Measurements from ENCODE around the gene NANP.
"Not testable (repeated sequence)": the region's sequence is repeated elsewhere in the genome, so short reads cannot be mapped to it uniquely, and the experiment has no call there.

The NANP gene

DNA sequence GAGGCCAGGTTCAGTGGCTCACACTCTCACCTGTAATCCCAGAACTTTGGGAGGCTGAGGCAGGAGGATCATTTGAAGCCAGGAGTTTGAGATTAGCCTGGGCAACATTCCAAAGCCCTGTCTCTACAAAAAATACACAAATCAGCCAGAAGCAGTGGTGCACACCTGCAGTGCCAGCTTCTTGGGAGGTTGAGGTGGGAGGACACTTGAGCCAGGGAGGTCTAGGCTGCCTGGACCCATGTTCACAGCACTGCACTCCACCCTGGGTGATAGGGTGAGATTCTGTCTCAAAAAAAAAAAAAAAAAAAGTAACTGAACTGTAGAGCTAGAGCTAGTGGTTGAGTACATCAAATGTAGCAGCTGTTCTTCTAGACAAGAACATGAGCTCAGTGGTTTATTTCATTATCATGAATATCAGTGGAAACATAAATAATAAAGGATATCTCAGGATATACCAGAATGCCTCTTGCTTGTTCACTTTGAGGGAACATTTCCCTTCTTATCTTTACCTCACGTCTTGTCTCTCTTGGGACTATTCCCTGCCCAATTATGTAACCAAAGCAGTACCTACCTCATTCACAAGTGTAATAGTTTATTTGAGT is 17.6 kb downstream of the NANP start:
- no peak for DNase-seq (ENCODE audit: low read depth)

GRCh38 chr20:25605148-25605547 is 18.7 kb downstream of the NANP start:
- no peak for DNase-seq (ENCODE audit: low read depth)

GRCh38 chr20:25604611-25605010 is 19.2 kb downstream of the NANP start:
- DNase-seq (ENCODE audit: low read depth), result no peak

- not testable (repeated sequence) for DNase-seq (ENCODE audit: low read depth)
These were observed 20.9 kb downstream of the NANP start for GRCh38 chr20:25602914-25603309.

GRCh38 chr20:25602191-25602913 is 21.5 kb downstream of the NANP start:
- not testable (repeated sequence) for DNase-seq (ENCODE audit: low read depth)

DNA sequence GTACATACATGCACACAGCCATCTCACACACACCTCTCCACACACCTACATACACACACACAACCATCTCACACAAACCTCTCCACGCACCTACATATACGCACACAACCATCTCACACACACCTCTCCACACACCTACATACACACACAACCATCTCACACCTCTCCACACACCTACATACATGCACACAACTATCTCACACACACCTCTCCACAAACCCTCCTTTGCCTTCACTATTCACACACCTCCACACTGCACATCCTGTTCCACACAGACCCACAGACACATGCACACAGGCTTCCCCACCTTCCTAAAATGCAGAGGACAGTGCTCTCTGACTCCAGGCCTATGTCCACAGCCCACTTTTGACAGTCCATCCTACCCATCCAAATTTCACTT is 22.2 kb downstream of the NANP start:
- no peak for DNase-seq (ENCODE audit: low read depth)

GRCh38 chr20:25600632-25601031 is 23.2 kb downstream of the NANP start:
- DNase-seq (ENCODE audit: low read depth), result no peak

- no peak for DNase-seq (ENCODE audit: low read depth)
These were observed 31.5 kb downstream of the NANP start for GRCh38 chr20:25592135-25592852.

DNA sequence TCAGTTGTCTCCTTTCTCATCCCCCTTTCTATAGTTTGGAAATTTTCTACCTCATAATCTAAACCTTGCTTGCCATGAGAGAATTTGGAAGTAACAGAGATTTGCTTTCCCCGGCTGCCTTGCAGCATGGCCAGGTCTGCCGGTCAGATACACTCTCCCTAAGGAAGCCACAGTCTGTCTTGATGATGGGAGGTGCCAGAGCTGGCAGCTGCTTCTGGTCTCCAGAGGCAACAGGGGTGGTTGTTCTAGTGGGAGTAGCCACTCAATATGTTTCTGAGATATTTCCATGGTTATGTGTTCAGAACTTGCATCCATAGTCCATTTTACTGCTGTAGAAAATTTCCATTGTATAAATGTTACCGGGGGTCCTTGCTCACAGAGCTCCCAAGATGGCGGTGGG is 33.0 kb downstream of the NANP start:
- not testable (repeated sequence) for DNase-seq (ENCODE audit: low read depth)

- no peak for DNase-seq (ENCODE audit: low read depth)
These were observed 35.3 kb downstream of the NANP start for GRCh38 chr20:25588491-25588890.

- no peak for DNase-seq (ENCODE audit: low read depth)
These were observed 36.3 kb downstream of the NANP start for GRCh38 chr20:25587536-25587935.

GRCh38 chr20:25586877-25587276 is 36.9 kb downstream of the NANP start:
- DNase-seq (ENCODE audit: low read depth), result no peak

GRCh38 chr20:25584905-25585704 is 38.7 kb downstream of the NANP start, which contains the start of gene NINL:
Gene NINL, minus strand, starts transcription at chr20:25585531. Its CDS starts 58,944 bp downstream, at chr20:25526587.
- DNase-seq (ENCODE audit: low read depth), result no peak

GRCh38 chr20:25583607-25584006 is 40.2 kb downstream of the NANP start:
- DNase-seq (ENCODE audit: low read depth), result not testable (repeated sequence)

DNA sequence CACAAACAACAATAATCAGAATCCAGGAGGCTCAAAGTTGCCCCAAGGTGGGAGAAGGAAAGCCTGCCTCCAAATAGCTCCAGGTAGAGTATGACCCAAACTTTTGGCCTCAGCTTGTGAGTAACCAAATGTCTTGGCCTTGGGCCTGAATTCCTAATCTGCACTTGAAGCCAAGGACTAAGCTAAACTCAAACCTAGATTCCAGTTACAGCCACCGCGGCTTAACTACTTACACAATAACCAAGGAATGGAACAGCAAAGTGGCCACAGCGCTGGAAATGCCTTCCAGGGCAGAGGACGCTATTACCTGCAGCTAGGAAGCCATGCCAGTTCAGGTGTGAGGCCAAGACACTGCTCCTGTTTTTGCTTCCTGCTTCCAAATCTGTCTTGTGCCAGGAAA is 43.1 kb downstream of the NANP start:
- DNase-seq (ENCODE audit: low read depth), result no peak

DNA sequence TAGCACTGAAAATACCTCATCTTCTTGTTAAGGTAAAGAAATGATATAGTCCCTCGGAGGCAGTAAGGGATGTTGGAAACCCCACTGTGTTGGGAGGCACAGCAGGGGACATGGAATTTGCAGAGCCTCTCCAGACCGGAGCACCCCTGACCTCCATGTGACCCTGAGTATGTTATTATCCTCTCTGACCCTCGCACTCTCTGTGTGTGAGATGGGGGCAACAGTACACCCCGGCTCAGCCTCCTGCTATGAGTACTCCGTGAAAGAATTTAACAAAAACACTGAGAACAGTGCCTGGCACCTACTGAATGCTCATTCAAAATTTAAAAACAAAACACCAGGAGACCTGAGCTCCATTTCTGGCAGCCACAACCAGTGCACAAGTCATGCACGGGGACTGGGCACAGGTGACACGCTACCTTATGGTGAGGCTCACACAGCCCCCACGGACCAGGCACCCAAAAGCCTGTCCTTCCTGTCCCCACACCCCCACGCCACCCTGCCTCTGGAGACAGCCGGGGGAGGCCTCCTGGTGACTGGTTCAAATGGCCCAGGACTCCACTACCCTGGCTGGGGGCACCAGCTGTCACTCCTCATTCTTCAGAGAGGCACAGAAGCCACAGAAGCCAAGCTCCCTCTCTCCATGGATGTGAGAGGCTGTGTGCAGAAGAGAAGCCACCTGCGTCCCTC is 44.6 kb downstream of the NANP start:
- DNase-seq (ENCODE audit: low read depth), result no peak

DNA sequence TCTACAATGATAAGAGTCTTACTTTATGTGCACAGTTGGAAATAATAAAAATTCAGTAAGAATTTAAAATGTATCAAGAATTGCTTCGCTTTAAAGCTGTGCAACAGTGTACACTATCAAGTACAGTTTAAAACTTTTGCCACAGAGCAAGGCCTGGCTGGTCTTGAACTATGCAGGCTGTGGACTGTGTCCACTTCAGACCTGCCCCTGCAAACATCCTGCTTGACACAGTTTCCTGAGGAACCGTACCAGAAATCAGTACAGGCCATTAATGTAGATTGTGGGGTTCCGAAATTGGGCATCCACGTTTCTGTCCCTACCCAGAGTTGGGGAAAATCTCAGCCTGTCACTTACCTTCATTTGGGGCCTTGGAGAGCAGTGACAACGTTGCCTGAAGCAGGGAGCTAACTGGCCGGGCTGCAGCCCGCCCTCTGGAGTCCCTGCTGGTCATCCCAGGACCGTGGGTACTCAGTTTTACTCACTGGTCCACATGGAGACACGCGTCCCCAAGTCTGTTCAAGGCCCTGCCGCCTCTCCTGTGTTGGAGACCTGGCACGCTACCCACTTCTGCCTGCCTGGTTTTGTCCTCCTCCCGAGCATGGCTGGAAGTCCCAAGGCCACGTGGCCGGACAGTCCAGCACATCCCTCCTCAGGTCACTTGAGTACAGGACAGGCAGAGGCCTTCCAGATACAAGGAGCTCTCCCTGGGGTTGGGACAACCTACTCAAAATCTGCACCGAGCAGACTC is 46.9 kb downstream of the NANP start:
- no peak for DNase-seq (ENCODE audit: low read depth)

DNA sequence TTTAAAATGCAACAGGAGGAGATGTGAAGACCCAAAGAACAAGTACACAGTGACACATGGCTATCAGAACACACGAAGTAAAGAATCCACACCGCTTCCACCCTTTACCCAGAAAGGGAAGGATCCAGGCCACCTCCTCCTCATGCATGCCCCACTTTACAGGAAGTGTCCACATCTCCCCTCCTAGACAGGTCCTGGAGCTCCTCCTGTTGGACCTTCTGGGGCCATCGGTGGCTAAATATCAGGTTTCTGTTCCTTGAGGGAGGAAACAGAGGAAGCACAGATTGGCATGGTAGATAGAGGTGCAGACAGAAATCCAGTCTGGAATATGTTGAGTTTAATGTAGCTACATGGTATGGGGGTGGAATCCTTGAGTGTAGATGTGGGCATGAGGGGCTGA is 49.4 kb downstream of the NANP start:
- no peak for DNase-seq (ENCODE audit: low read depth)

GRCh38 chr20:25573288-25574251 is 50.2 kb downstream of the NANP start:
- DNase-seq (ENCODE audit: low read depth), result no peak

DNA sequence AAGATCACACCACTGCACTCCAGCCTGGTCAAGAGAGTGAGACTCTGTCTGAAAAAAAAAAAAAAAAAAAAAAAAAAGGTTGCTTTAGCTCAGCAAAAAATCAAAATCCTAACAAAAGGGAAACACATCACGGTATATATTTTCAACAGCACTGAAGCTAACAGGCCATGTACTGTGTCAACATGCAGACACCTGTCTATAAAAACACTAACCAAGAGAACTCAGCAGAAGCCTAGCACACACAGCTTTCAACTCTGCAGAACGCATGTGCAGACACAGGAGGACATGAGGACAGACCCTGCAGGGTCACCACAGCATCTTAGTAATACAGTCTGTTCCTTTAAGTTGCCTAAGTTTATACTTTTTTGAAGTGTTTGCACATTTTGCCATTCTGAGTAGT is 52.0 kb downstream of the NANP start:
- no peak for DNase-seq (ENCODE audit: low read depth)

Data from GM04503 (cell line).